ENCODE data around the gene PHLDB2. TPM values are rescaled to one million over a fixed set of nuclear protein-coding genes. Genes with fewer than 3 reads are reported as not detected.

The PHLDB2 gene
- total RNA-seq, 2 experiments from 2014 or later: 1.2 to 2.4 TPM

DNA sequence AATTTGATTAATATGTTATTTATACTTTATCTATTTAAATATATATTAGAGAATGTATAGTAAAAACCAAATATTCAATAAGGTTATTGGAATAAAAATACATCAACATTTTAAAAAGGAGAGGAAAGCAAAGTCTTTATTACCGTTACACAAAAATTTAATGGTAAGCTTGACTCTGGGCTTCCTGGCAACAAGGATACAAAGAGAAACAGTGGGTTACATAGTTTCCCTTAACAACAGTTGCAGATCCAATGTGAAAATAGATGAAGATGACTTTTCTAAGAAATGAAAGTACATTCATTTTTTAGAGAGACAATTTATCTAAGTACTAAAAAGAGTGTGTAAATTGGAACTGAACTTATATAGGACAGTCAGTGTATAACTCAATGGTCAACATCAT is 6.0 kb upstream of the PHLDB2 start:
- H3K27me3 Mint-ChIP-seq: peaks cover 7% of the 10 kb centered on the region
- no peaks in the 10 kb centered on the region for H3K36me3 Mint-ChIP-seq (ENCODE audit: low read depth)
- intact Hi-C loops (cut with micrococcal nuclease): no loop called here
- TF ChIP-seq, protein P1, sequence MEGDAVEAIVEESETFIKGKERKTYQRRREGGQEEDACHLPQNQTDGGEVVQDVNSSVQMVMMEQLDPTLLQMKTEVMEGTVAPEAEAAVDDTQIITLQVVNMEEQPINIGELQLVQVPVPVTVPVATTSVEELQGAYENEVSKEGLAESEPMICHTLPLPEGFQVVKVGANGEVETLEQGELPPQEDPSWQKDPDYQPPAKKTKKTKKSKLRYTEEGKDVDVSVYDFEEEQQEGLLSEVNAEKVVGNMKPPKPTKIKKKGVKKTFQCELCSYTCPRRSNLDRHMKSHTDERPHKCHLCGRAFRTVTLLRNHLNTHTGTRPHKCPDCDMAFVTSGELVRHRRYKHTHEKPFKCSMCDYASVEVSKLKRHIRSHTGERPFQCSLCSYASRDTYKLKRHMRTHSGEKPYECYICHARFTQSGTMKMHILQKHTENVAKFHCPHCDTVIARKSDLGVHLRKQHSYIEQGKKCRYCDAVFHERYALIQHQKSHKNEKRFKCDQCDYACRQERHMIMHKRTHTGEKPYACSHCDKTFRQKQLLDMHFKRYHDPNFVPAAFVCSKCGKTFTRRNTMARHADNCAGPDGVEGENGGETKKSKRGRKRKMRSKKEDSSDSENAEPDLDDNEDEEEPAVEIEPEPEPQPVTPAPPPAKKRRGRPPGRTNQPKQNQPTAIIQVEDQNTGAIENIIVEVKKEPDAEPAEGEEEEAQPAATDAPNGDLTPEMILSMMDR (IDR thresholded peaks at IDR 0.05): no peak
- ChIA-PET CTCF (no interaction called here), POLR2A (interaction anchor here (0.6 kb wide), 1 partner anchor 142 kb away, joined by 3 read pairs; no protein-coding TSS in a partner anchor)
- peaks cover 7% of the 10 kb centered on the region for H3K4me1 Mint-ChIP-seq (ENCODE audit: low read depth)
- H3K4me3 Mint-ChIP-seq: no peak overlapping the region
- no peak for DNase-seq
- no peak overlapping the region for H3K27ac Mint-ChIP-seq
- no peaks in the 10 kb centered on the region for H3K9me3 Mint-ChIP-seq
- ATAC-seq: no peak

DNA sequence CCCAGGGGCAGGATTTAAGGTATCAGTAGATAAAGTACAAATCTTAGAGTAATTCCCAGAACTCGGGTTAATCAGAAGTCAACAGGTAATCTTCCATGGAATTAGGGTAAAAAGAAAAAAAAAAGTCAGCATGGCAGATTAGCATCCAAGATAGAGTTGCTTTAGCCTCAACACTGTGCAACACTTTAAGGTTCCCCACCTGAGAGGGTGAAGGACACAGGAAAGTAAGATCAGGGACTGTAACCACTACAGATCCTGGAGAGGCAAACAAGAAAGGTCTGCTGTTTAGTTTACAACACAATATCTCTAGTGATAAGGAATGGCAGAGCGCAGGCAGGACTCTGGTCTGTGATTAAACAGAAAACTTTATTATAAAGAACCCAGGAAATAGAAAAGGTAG is 4.1 kb upstream of the PHLDB2 start:
- no peak overlapping the region for H3K27ac Mint-ChIP-seq
- intact Hi-C loops (cut with micrococcal nuclease): no loop called here
- H3K36me3 Mint-ChIP-seq (ENCODE audit: low read depth): no peaks in the 10 kb centered on the region
- ATAC-seq (no peak), DNase-seq (no peak)
- ChIA-PET CTCF (no interaction called here), POLR2A (no interaction called here)
- TF ChIP-seq, protein P1 (IDR thresholded peaks at IDR 0.05): no peak
- peaks cover 9% of the 10 kb centered on the region for H3K4me1 Mint-ChIP-seq (ENCODE audit: low read depth)
- no peak overlapping the region for H3K4me3 Mint-ChIP-seq
- H3K9me3 Mint-ChIP-seq: no peaks in the 10 kb centered on the region
- peaks cover 7% of the 10 kb centered on the region for H3K27me3 Mint-ChIP-seq

DNA sequence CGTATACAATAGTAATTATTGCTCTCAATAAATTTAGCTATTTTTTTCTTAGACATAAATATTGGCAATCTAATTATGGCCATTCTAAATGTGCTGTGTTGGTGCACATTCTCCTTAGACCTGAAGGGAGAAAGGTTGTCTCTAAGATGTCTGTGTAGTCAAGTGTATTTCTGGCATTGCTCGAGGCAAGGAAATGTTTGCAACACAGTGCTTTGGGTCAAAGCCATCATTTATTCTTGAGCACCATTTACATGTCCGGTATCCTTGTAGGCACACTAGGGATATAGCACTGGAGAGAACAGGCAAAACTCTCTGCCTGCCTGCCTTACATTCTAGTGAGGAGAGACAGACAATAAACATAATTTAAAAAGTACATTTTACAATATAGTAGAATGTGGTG is 2.6 kb upstream of the PHLDB2 start:
- peaks cover 16% of the 10 kb centered on the region for H3K27me3 Mint-ChIP-seq
- peaks cover 11% of the 10 kb centered on the region for H3K4me1 Mint-ChIP-seq (ENCODE audit: low read depth)
- intact Hi-C loops (cut with micrococcal nuclease): no loop called here
- H3K9me3 Mint-ChIP-seq: no peaks in the 10 kb centered on the region
- TF ChIP-seq, protein P1 (IDR thresholded peaks at IDR 0.05): no peak
- H3K27ac Mint-ChIP-seq: no peak overlapping the region
- ChIA-PET POLR2A (no interaction called here), CTCF (interaction anchor here (0.7 to 1.1 kb wide), 3 partner anchors 9 to 187 kb away, joined by 3 to 4 read pairs (median 4); no protein-coding TSS in a partner anchor)
- no peak for ATAC-seq
- H3K36me3 Mint-ChIP-seq (ENCODE audit: low read depth): no peaks in the 10 kb centered on the region
- DNase-seq: no peak
- no peak overlapping the region for H3K4me3 Mint-ChIP-seq

DNA sequence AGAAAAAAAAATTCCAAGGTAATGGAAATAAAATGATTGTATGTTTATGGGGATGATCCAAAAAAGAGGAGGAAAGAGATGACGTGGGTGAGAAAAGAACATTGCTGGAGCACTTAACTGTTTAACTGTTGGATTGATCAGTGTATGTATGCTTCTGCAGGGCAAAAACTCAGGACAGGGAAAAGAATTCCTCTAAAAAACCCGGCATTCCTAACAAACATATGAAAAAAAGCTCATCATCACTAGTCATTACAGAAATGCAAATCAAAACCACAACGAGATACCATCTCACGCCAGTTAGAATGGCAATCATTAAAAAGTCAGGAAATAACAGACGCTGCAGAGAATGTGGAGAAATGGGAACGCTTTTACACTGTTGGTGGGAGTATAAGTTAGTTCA is 1.6 kb upstream of the PHLDB2 start:
- no peak for DNase-seq
- Mint-ChIP-seq H3K36me3 (ENCODE audit: low read depth) (no peaks in the 10 kb centered on the region), H3K9me3 (no peaks in the 10 kb centered on the region), H3K27me3 (peaks cover 20% of the 10 kb centered on the region), H3K4me3 (no peak overlapping the region), H3K4me1 (ENCODE audit: low read depth) (peaks cover 7% of the 10 kb centered on the region), H3K27ac (no peak overlapping the region)
- ChIA-PET POLR2A (no interaction called here), CTCF (no interaction called here)
- intact Hi-C loops (cut with micrococcal nuclease): no loop called here
- TF ChIP-seq, protein P1 (IDR thresholded peaks at IDR 0.05): no peak
- ATAC-seq: no peak

DNA sequence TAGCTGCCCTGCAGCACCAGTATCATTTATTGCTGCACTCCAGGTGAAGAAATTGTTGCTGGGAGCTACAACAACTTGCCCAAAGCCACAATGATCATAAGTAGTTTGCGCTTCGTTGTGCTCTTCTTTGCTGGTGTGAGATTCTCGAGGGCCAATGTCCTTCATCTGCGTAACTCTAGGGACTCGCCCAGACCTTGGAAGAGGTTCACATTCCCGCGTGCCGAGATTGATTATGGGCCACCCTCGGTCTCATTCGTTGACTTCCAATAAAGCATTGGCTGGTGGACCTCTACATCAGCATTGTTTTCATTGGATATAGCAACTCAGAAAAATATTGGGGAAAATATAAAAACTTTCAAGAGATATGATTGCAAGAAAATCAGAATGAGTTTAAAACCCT is 423 bp upstream of the PHLDB2 start:
- H3K4me3 Mint-ChIP-seq: peak overlapping the region; percentile 92
- no peaks in the 10 kb centered on the region for H3K9me3 Mint-ChIP-seq
- ChIA-PET CTCF (interaction anchor here (0.7 to 3.4 kb wide), 9 partner anchors 10 to 155 kb away, joined by 3 to 58 read pairs (median 4); partner anchors contain the start of gene ABHD10), POLR2A (interaction anchor here (1.2 kb wide), 1 partner anchor 10 kb away, joined by 3 read pairs; no protein-coding TSS in a partner anchor)
- H3K4me1 Mint-ChIP-seq (ENCODE audit: low read depth): peaks cover 7% of the 10 kb centered on the region
- no peaks in the 10 kb centered on the region for H3K36me3 Mint-ChIP-seq (ENCODE audit: low read depth)
- DNase-seq (no peak), ATAC-seq (no peak)
- H3K27ac Mint-ChIP-seq: no peak overlapping the region
- TF ChIP-seq, protein P1 (IDR thresholded peaks at IDR 0.05): no peak
- intact Hi-C loops (cut with micrococcal nuclease): no loop called here
- peaks cover 22% of the 10 kb centered on the region for H3K27me3 Mint-ChIP-seq

Data from activated CD8-positive, alpha-beta T cell treated with anti-CD3 and anti-CD28 coated beads for 36 hours (primary cell).